ENCODE measurements around the gene RBP3.

The RBP3 gene

GRCh38 chr10:47311193-47311931, 36.8 kb upstream of the RBP3 start:
- no peak overlapping the region for H3K27ac Mint-ChIP-seq
- peaks cover 11% of the 10 kb centered on the region for H3K4me1 Mint-ChIP-seq (ENCODE audit: low read depth)
- H3K27me3 Mint-ChIP-seq (ENCODE audit: low read depth), result peaks cover 9% of the 10 kb centered on the region
- no peaks in the 10 kb centered on the region for H3K36me3 Mint-ChIP-seq (ENCODE audit: low read depth)
- no peaks in the 10 kb centered on the region for H3K9me3 Mint-ChIP-seq
- H3K4me3 Mint-ChIP-seq, result no peak overlapping the region

- Mint-ChIP-seq H3K4me3 (no peak overlapping the region), H3K27ac (no peak overlapping the region), H3K9me3 (no peaks in the 10 kb centered on the region), H3K36me3 (ENCODE audit: low read depth) (no peaks in the 10 kb centered on the region), H3K27me3 (ENCODE audit: low read depth) (peaks cover 5% of the 10 kb centered on the region), H3K4me1 (ENCODE audit: low read depth) (peaks cover 11% of the 10 kb centered on the region)
Observed at GRCh38 chr10:47311932-47312662, 36.1 kb upstream of the RBP3 start.

GRCh38 chr10:47312663-47312995, 35.5 kb upstream of the RBP3 start:
- peaks cover 11% of the 10 kb centered on the region for H3K4me1 Mint-ChIP-seq (ENCODE audit: low read depth)
- H3K4me3 Mint-ChIP-seq, result no peak overlapping the region
- no peaks in the 10 kb centered on the region for H3K36me3 Mint-ChIP-seq (ENCODE audit: low read depth)
- H3K27me3 Mint-ChIP-seq (ENCODE audit: low read depth), result peaks cover 5% of the 10 kb centered on the region
- no peak overlapping the region for H3K27ac Mint-ChIP-seq
- no peaks in the 10 kb centered on the region for H3K9me3 Mint-ChIP-seq

- no peaks in the 10 kb centered on the region for H3K36me3 Mint-ChIP-seq (ENCODE audit: low read depth)
- H3K27me3 Mint-ChIP-seq (ENCODE audit: low read depth), result peaks cover 3% of the 10 kb centered on the region
- H3K27ac Mint-ChIP-seq, result no peak overlapping the region
- H3K9me3 Mint-ChIP-seq, result no peaks in the 10 kb centered on the region
- peaks cover 11% of the 10 kb centered on the region for H3K4me1 Mint-ChIP-seq (ENCODE audit: low read depth)
- H3K4me3 Mint-ChIP-seq, result no peak overlapping the region
Observed at GRCh38 chr10:47314416-47314970, 33.7 kb upstream of the RBP3 start.

GRCh38 chr10:47315421-47315820, 32.7 kb upstream of the RBP3 start:
- Mint-ChIP-seq H3K36me3 (ENCODE audit: low read depth) (no peaks in the 10 kb centered on the region), H3K27ac (no peak overlapping the region), H3K27me3 (ENCODE audit: low read depth) (peaks cover 3% of the 10 kb centered on the region), H3K9me3 (no peaks in the 10 kb centered on the region), H3K4me1 (ENCODE audit: low read depth) (peaks cover 11% of the 10 kb centered on the region), H3K4me3 (no peak overlapping the region)

- Mint-ChIP-seq H3K4me3 (no peak overlapping the region), H3K27ac (no peak overlapping the region), H3K27me3 (ENCODE audit: low read depth) (peaks cover 3% of the 10 kb centered on the region), H3K9me3 (no peaks in the 10 kb centered on the region), H3K4me1 (ENCODE audit: low read depth) (peaks cover 11% of the 10 kb centered on the region), H3K36me3 (ENCODE audit: low read depth) (no peaks in the 10 kb centered on the region)
Observed at GRCh38 chr10:47316131-47316530, 32.0 kb upstream of the RBP3 start.

- no peak overlapping the region for H3K27ac Mint-ChIP-seq
- peaks cover 3% of the 10 kb centered on the region for H3K27me3 Mint-ChIP-seq (ENCODE audit: low read depth)
- no peak overlapping the region for H3K4me3 Mint-ChIP-seq
Observed at GRCh38 chr10:47317251-47317650, 30.9 kb upstream of the RBP3 start.

GRCh38 chr10:47318706-47319105, 29.5 kb upstream of the RBP3 start:
- Mint-ChIP-seq H3K9me3 (no peaks in the 10 kb centered on the region), H3K27ac (no peak overlapping the region), H3K36me3 (ENCODE audit: low read depth) (no peaks in the 10 kb centered on the region), H3K27me3 (ENCODE audit: low read depth) (peaks cover 3% of the 10 kb centered on the region), H3K4me3 (no peak overlapping the region), H3K4me1 (ENCODE audit: low read depth) (no peaks in the 10 kb centered on the region)

More at GRCh38 chr10:47317251-47317650, 30.9 kb upstream of the RBP3 start:
- Mint-ChIP-seq H3K36me3 (ENCODE audit: low read depth) (no peaks in the 10 kb centered on the region), H3K4me1 (ENCODE audit: low read depth) (peaks cover under 1% of the 10 kb centered on the region), H3K9me3 (no peaks in the 10 kb centered on the region)

- Mint-ChIP-seq H3K27ac (no peak overlapping the region), H3K27me3 (ENCODE audit: low read depth) (peaks cover 3% of the 10 kb centered on the region), H3K9me3 (no peaks in the 10 kb centered on the region), H3K4me3 (no peak overlapping the region), H3K4me1 (ENCODE audit: low read depth) (no peaks in the 10 kb centered on the region), H3K36me3 (ENCODE audit: low read depth) (no peaks in the 10 kb centered on the region)
Observed at GRCh38 chr10:47319784-47320183, 28.4 kb upstream of the RBP3 start.

GRCh38 chr10:47320812-47321211, 27.4 kb upstream of the RBP3 start:
- H3K36me3 Mint-ChIP-seq (ENCODE audit: low read depth), result no peaks in the 10 kb centered on the region

GRCh38 chr10:47321521-47322195, 26.5 kb upstream of the RBP3 start:
- H3K27me3 Mint-ChIP-seq (ENCODE audit: low read depth), result peaks cover 3% of the 10 kb centered on the region
- H3K4me3 Mint-ChIP-seq, result no peak overlapping the region
- no peaks in the 10 kb centered on the region for H3K4me1 Mint-ChIP-seq (ENCODE audit: low read depth)
- no peaks in the 10 kb centered on the region for H3K9me3 Mint-ChIP-seq
- no peak overlapping the region for H3K27ac Mint-ChIP-seq
- no peaks in the 10 kb centered on the region for H3K36me3 Mint-ChIP-seq (ENCODE audit: low read depth)

More at GRCh38 chr10:47320812-47321211, 27.4 kb upstream of the RBP3 start:
- Mint-ChIP-seq H3K27ac (no peak overlapping the region), H3K27me3 (ENCODE audit: low read depth) (peaks cover 3% of the 10 kb centered on the region), H3K4me3 (no peak overlapping the region), H3K9me3 (no peaks in the 10 kb centered on the region), H3K4me1 (ENCODE audit: low read depth) (no peaks in the 10 kb centered on the region)

- no peaks in the 10 kb centered on the region for H3K36me3 Mint-ChIP-seq (ENCODE audit: low read depth)
- H3K9me3 Mint-ChIP-seq, result no peaks in the 10 kb centered on the region
- H3K4me3 Mint-ChIP-seq, result no peak within 1 kb of the TSS
- H3K4me1 Mint-ChIP-seq (ENCODE audit: low read depth), result no peaks in the 10 kb centered on the region
- H3K27ac Mint-ChIP-seq, result no peak within 1 kb of the TSS
- peaks cover 3% of the 10 kb centered on the region for H3K27me3 Mint-ChIP-seq (ENCODE audit: low read depth)
Observed at GRCh38 chr10:47322300-47323061, 25.7 kb upstream of the RBP3 start, which contains the start of gene GDF2. TSS of gene GDF2 (plus strand) at chr10:47322454. CDS start at chr10:47322669, 215 bp downstream.

GRCh38 chr10:47323087-47323486, 25.1 kb upstream of the RBP3 start:
- Mint-ChIP-seq H3K27ac (no peak overlapping the region), H3K4me1 (ENCODE audit: low read depth) (no peaks in the 10 kb centered on the region), H3K36me3 (ENCODE audit: low read depth) (no peaks in the 10 kb centered on the region), H3K4me3 (no peak overlapping the region), H3K27me3 (ENCODE audit: low read depth) (peaks cover 3% of the 10 kb centered on the region), H3K9me3 (peaks cover 5% of the 10 kb centered on the region)

Data from T-helper 1 cell treated with Interleukin-12 subunit alpha and Interleukin-12 subunit beta and Interleukin-4 antibody, amounts not matched to agents 30 μg/mL and 1 μg/mL, for 36 hours (primary cell).